Measurements from ENCODE around the gene TUBA1C. TPM values are rescaled to one million over a fixed set of nuclear protein-coding genes. Genes with fewer than 3 reads are reported as not detected.
A peak's percentile ranks its signal among the peaks of the same experiment; 100 is the strongest.
"Not testable (repeated sequence)": the region's sequence is repeated elsewhere in the genome, so short reads cannot be mapped to it uniquely, and the experiment has no call there.

Gene TUBA1C
- polyA plus RNA-seq, 1 of the 3 experiments (the other 2 are of a cell fraction), result 3.3 TPM

DNA sequence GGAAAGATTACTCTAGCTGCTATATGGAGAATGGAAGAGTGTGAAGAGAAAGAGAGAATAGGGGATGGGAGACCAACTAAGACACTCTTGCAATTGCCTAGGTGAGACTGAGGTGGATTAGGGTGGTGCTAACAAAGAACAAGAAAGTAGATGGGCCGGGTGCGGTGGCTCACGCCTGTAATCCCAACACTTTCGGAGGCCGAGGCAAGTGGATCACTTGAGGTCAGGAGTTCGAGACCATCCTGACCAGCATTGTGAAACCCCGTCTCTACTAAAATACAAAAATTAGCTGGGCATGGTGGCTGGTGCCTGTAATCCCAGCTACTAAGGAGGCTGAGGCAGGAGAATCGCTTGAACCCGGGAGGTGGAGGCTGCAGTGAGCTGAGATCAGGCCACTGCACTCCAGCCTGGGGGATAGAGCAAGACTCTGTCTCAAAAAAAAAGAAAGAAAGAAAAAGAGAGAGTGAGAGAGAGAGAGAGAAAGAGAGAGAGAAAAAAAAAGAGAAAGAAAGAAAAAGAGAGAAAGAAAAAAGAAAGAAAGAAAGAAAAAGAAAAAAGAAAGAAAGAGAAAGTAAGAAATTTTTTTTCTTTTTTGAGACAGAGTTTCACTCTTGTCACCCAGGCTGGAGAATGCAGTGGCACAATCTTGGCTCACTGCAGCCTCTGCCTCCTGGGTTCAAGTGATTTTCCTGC lies 55.7 kb downstream of the TUBA1C start:
- H2AFZ ChIP-seq (ENCODE audit: low read depth); DNase-seq; H3K4me3 ChIP-seq (ENCODE audit: low read depth in 2 of 2, low read length in 1 of 2); H3K4me2 ChIP-seq; H3K9ac ChIP-seq; H3K27ac ChIP-seq (ENCODE audit: low read depth in 2 of 2, low read length in 1 of 2); H3K9me2 ChIP-seq; H3K9me3 ChIP-seq; H3F3A ChIP-seq (replicated peaks; ENCODE audit: insufficient read depth); H3K27me3 ChIP-seq (ENCODE audit: insufficient read depth); POLR2A ChIA-PET; H3K36me3 ChIP-seq (replicated peaks in 1 of 2; ENCODE audit: control insufficient read depth in 1 of 2, insufficient read depth in 2 of 2, low read length in 1 of 2); H4K20me1 ChIP-seq (ENCODE audit: insufficient read depth): not testable (repeated sequence)
- CTCF ChIA-PET, result interaction anchor here (0.8 to 1.7 kb wide), 4 partner anchors 16 to 31 kb away, joined by 3 to 5 read pairs (median 4); no protein-coding TSS in a partner anchor
- Histone ChIP-seq H3K79me2 (ENCODE audit: insufficient read depth) (peaks cover 19% of the 10 kb centered on the region), H3K4me1 (ENCODE audit: control insufficient read depth in 1 of 2, insufficient read depth in 2 of 2, low read depth in 1 of 2, low read length in 1 of 2) (peaks cover 0 to 14% of the 10 kb centered on the region in 2 experiments; a peak in 1 of 4 replicates)
- 90% methylated on average over 9 of the region's 9 CpGs for WGBS (ENCODE audit: low lambda C conversion rate)

DNA sequence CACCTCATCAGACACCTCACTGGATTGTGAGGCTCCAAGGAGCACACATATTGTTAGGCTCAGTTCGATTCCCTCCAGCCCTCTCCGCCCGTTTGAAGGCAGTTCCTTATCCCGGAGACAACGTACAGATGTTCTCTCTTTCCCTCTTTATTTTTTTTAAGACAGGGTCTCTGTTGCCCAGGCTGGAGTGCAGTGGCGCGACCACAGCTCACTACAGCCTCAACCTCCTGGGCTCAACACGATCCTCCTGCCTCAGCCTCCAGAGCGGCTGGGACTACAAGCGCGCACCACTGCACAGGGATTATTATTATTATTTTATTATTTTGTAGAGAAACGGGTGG lies 57.5 kb downstream of the TUBA1C start:
- TF ChIP-seq SIN3A (IDR thresholded peaks at IDR 0.05; ENCODE audit: borderline replicate concordance, low read depth, low read length) (no peak), RXRA (IDR thresholded peaks at IDR 0.05; ENCODE audit: borderline replicate concordance, low read depth) (no peak), TEAD4 (IDR thresholded peaks at IDR 0.05; ENCODE audit: borderline replicate concordance, insufficient read depth) (no peak), MXI1 (IDR thresholded peaks at IDR 0.05; ENCODE audit: low read depth, low read length) (no peak), RCOR1 (IDR thresholded peaks at IDR 0.05; ENCODE audit: low read length) (no peak), YY1 (IDR thresholded peaks at IDR 0.05; ENCODE audit: low read depth) (no peak), MEF2A (IDR thresholded peaks at IDR 0.05; ENCODE audit: borderline replicate concordance, low read depth) (no peak), TAF1 (IDR thresholded peaks at IDR 0.05; ENCODE audit: borderline replicate concordance, low read depth, low read length) (no peak), RAD21 (IDR thresholded peaks at IDR 0.05; ENCODE audit: low read length) (no peak), JUND (IDR thresholded peaks at IDR 0.05) (no peak), ELF1 (IDR thresholded peaks at IDR 0.05) (no peak), TCF12 (IDR thresholded peaks at IDR 0.05) (no peak)
- TF ChIP-seq, protein P1, sequence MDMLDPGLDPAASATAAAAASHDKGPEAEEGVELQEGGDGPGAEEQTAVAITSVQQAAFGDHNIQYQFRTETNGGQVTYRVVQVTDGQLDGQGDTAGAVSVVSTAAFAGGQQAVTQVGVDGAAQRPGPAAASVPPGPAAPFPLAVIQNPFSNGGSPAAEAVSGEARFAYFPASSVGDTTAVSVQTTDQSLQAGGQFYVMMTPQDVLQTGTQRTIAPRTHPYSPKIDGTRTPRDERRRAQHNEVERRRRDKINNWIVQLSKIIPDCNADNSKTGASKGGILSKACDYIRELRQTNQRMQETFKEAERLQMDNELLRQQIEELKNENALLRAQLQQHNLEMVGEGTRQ (IDR thresholded peaks at IDR 0.05; ENCODE audit: borderline replicate concordance, low read depth, low read length), result no peak
- TF ChIP-seq, protein P2, sequence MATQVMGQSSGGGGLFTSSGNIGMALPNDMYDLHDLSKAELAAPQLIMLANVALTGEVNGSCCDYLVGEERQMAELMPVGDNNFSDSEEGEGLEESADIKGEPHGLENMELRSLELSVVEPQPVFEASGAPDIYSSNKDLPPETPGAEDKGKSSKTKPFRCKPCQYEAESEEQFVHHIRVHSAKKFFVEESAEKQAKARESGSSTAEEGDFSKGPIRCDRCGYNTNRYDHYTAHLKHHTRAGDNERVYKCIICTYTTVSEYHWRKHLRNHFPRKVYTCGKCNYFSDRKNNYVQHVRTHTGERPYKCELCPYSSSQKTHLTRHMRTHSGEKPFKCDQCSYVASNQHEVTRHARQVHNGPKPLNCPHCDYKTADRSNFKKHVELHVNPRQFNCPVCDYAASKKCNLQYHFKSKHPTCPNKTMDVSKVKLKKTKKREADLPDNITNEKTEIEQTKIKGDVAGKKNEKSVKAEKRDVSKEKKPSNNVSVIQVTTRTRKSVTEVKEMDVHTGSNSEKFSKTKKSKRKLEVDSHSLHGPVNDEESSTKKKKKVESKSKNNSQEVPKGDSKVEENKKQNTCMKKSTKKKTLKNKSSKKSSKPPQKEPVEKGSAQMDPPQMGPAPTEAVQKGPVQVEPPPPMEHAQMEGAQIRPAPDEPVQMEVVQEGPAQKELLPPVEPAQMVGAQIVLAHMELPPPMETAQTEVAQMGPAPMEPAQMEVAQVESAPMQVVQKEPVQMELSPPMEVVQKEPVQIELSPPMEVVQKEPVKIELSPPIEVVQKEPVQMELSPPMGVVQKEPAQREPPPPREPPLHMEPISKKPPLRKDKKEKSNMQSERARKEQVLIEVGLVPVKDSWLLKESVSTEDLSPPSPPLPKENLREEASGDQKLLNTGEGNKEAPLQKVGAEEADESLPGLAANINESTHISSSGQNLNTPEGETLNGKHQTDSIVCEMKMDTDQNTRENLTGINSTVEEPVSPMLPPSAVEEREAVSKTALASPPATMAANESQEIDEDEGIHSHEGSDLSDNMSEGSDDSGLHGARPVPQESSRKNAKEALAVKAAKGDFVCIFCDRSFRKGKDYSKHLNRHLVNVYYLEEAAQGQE (IDR thresholded peaks at IDR 0.05; ENCODE audit: low read depth, low read length), result no peak
- TF ChIP-seq, protein P3, sequence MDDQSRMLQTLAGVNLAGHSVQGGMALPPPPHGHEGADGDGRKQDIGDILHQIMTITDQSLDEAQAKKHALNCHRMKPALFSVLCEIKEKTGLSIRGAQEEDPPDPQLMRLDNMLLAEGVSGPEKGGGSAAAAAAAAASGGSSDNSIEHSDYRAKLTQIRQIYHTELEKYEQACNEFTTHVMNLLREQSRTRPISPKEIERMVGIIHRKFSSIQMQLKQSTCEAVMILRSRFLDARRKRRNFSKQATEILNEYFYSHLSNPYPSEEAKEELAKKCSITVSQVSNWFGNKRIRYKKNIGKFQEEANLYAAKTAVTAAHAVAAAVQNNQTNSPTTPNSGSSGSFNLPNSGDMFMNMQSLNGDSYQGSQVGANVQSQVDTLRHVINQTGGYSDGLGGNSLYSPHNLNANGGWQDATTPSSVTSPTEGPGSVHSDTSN (IDR thresholded peaks at IDR 0.05), result no peak
- DNase-seq, result no peak
- Histone ChIP-seq H3K27me3 (ENCODE audit: insufficient read depth) (no peaks in the 10 kb centered on the region), H3K4me2 (peak overlapping the region; percentile 80), H3K79me2 (ENCODE audit: insufficient read depth) (peaks cover 19% of the 10 kb centered on the region), H3K36me3 (replicated peaks in 1 of 2; ENCODE audit: control insufficient read depth in 1 of 2, insufficient read depth in 2 of 2, low read length in 1 of 2) (peaks cover 0 to 6% of the 10 kb centered on the region in 2 experiments), H3F3A (replicated peaks; ENCODE audit: insufficient read depth) (peaks cover 5% of the 10 kb centered on the region), H4K20me1 (ENCODE audit: insufficient read depth) (no peaks in the 10 kb centered on the region), H3K4me3 (ENCODE audit: low read depth in 2 of 2, low read length in 1 of 2) (peak overlapping the region; percentile 67 to 72), H3K9me2 (no peaks in the 10 kb centered on the region), H3K4me1 (ENCODE audit: control insufficient read depth in 1 of 2, insufficient read depth in 2 of 2, low read depth in 1 of 2, low read length in 1 of 2) (peaks cover 0 to 14% of the 10 kb centered on the region in 2 experiments; a peak in 1 of 4 replicates), H3K27ac (ENCODE audit: low read depth in 2 of 2, low read length in 1 of 2) (peak overlapping the region; percentile 58 to 65), H3K9me3 (no peaks in the 10 kb centered on the region), H3K9ac (peak overlapping the region; percentile 80), H2AFZ (ENCODE audit: low read depth) (peak overlapping the region; percentile 80)
- ChIA-PET POLR2A (interaction anchor here (0.6 to 2.2 kb wide), 9 partner anchors 9 to 464 kb away, joined by 3 to 34 read pairs (median 6); partner anchors contain the start of genes C1QL4, PRPH, TUBA1A and TUBA1B), CTCF (interaction anchor here (1.0 to 5.4 kb wide), 6 partner anchors 10 to 45 kb away, joined by 4 to 48 read pairs (median 18); partner anchors contain the start of genes C1QL4 and SPATS2)
- WGBS (ENCODE audit: low lambda C conversion rate), result 18% methylated on average over 12 of the region's 12 CpGs

Measured in SK-N-SH (cell line).